ENCODE measurements around the gene TRAF4.
A peak's percentile ranks its signal among the peaks of the same experiment; 100 is the strongest.

TRAF4 gene

DNA sequence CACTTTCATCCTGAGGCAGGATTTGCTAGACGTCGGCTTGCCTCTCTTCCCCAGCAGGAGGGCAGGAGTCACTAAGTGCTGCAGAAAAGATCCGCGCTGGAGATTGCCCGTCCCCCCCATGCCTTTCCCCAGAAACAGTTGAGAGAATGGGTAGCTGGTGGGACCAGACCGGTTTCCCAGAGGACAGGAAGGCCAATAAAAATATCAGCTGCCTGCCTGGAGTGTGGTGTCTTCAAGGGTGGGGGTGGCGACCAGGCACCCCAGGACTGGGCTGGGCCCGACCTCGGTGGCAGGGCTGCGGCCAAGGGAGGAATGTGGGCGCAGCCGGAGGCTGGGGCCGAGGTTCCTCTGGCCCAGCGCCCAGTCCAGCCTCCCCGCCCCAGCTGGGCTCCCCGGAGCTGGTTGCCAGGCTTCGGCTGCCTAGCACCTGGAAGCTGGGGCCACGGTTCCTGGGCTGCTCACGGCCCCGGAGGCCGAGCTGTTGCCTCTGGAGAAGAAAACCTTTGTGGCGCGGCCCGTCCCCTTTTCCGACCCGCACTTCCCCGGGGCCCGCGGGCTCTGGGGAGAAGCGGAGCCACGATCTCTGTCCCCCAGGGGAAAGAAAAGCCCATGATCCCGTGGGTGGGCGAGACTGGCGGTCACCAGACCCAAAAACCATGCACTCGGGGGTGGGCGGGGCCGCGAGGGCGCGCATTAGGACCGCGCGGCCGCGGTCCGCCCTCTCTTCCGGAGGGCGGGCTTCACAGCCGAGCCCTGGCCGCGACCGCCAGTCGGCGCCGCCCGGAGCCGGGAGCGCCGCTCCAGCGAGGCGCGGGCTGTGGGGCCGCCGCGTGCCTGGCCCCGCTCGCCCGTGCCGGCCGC, at the start of gene TRAF4:
TRAF4 (plus strand) TSS at position 769 of the 861 bp plus-strand sequence. CDS start 102 bp downstream, outside the sequence.
- DNase-seq (ENCODE audit: low read depth) = peak; percentile 90

- no peak for DNase-seq (ENCODE audit: low read depth)
Observed at GRCh38 chr17:28698253-28698941, 45.4 kb upstream of the TRAF4 start.

DNA sequence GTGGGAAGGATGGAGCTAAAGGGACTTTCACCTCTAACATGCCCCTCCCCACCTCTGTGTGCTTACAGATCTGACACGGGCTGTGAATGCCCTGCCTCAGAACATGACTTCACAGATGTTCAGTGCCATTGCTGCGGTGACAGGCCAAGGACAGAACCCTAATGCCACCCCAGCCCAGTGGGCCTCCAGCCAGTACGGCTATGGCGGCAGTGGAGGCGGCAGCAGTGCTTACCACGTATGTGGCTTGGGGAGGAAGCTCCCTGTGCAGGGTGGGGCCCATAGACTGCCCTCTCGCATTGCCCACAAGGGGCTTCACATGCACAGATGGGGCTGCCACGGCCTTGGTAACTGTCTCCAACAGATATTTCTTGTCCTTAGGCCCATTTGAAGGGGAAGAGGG, 43.5 kb upstream of the TRAF4 start:
- DNase-seq (ENCODE audit: low read depth) = no peak

DNA sequence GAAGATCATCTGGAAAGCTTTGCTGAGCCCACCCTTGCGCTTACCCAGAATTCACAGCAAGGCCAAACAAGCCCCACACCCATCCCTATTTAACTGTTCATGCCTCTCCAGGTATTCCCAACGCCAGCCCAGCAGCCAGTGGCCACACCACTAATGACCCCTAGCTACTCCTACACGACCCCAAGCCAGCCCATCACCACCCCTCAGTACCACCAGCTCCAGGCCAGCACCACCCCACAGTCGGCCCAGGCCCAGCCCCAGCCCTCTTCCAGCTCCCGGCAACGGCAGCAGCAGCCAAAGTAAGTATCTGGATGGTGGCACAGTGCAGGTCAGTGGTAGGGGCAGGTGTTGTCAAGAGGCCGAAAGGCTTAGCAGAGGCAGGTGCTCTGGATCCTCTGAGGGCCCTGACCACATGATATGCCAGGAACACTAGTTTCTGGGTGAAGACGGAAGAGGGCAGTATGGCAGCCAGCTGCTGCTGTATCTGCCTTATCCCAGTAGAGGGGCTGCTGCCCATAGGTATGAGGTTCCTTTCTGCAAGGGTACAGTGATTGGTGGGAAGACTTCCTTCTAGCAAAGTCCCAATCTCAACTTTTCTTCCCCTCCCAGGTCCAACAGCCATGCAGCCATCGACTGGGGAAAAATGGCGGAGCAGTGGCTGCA, 42.9 kb upstream of the TRAF4 start:
- no peak for DNase-seq (ENCODE audit: low read depth)

GRCh38 chr17:28702026-28702751, 41.6 kb upstream of the TRAF4 start:
- no peak for DNase-seq (ENCODE audit: low read depth)

DNA sequence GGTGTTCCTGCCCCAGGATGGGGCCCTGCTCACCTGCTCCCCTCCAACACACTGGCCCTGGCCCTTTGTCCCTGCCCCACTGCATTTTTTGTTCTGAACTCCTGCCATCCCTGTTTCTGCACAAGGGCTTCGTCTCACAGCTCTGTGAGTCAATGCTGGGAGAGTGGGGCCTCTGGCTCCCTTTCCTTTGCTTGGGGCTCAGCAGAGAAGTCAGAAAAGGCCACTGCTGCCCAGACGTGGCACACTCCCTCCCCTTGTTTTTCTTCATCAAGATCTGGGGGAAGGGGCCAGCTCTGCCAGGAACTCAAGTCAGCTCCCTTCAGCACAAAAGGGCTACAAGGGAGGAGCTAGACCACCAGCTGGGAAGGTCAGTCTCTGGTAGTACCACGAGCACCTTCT, 41.1 kb upstream of the TRAF4 start:
- no peak for DNase-seq (ENCODE audit: low read depth)

DNA sequence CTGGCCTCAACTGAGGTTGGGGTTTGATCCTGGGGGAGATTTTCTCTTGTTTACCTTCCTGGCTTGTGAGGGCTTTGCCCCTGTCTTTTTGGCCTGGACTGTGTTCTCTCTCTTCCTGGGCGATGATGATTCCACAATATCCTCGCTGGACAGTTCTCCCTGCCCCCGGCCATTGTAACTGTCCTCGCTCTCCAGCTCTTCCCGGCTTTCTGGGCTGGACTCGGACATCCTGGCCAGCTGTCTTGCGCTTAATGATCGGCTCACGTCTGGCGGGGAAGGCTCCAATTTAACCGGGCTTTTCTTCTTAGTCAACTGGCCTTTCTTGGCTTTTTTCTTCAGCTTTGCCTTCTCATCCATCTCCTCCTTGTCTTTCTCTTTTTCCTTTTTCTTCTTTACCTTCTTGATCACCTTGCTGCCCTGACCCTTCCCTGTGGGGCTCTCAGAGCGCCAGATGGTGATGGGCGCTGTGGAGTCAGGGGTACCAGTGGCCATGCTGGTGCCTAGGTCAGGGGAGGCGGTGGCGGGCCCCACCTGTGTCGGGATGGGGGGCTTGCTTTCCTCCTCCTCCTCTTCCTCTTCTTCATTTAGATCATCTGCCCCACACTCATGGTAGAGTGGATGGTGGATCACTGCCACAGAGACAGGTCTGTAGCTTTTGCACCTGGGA, 40.1 kb upstream of the TRAF4 start:
- no peak for DNase-seq (ENCODE audit: low read depth)

DNA sequence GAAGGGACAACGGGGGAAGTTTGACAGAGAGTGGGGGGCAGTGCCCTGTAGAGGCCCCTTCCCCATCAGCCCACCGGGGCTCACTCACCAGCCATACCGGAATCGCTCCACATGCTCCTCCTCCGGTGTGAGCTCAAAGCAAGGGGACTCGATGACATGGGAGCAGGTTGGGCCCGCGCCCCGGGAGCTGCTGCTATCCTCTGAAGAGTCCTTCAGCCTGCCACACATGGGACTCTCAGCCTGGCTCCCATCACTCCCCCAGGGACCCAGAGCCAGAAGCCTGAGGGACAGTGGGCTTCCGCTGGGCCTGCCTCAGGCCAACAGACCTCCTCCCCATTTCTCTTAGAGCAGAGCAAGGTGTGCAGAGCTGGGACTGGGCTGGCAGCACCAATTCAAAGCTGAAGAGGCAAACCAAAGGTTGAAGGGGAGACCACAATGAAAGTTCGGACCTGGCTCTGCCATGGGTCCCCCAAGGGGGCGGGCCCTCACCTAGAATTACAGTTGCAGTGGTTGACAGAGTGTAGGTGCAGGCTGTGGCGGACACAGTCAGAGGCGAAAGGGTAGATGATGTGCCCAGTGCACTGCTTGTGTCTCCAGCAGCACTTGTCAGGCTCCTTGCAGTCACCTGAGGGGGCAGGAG, 39.5 kb upstream of the TRAF4 start:
- DNase-seq (ENCODE audit: low read depth) = no peak

DNA sequence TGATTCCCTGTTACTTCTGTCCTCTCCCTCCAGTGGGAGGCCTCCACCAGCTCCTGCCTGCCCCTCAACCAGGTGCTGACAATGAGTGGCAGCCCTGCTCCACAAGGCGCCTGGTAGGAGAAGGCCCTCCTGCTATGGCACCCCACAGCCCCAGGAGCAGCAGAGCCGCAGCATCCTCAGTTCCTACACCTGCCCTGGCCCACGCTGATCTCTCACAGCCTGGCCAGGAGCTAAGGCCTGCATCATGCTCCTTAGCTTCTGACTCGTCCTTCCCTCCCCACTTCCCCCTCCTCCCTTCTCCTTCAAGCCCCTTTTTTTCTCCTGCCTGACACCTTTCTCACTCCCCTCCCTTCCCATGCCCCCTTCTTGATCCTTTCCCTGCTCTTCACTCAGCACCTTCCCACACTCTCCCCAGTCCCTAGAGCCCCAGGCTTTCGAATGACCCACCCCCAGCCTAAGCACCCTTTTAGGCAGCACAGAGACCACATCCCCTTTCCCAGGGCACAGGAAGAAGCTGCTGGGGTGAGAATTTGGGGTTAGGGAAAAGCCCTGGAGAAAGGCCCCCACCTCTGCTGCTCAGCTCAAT, 38.6 kb upstream of the TRAF4 start:
- DNase-seq (ENCODE audit: low read depth) = no peak

GRCh38 chr17:28705728-28706334, 38.0 kb upstream of the TRAF4 start:
- DNase-seq (ENCODE audit: low read depth) = no peak

GRCh38 chr17:28706471-28707338, 37.1 kb upstream of the TRAF4 start:
- DNase-seq (ENCODE audit: low read depth) = no peak

DNA sequence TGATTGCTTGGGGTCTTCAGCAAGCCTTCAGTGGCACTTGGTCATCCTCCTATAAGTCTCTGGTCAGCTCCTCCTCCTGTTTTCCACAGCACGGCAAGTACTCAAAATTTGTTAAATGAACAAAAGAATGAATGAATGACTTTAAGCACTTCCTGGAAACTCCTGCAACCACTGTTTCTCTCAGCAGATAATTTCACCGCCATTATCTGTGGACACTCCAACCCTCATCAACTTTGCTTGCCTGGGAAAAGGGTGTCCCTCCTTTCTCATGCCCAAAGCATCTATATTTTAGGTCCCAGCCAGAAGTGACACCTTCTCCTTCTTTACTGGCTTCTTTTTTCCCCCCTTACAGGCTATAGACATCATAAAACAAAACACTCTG, 36.5 kb upstream of the TRAF4 start:
- no peak for DNase-seq (ENCODE audit: low read depth)

GRCh38 chr17:28710861-28711722, 32.7 kb upstream of the TRAF4 start:
- peak; percentile 93 for DNase-seq (ENCODE audit: low read depth)

GRCh38 chr17:28711723-28712031, 32.1 kb upstream of the TRAF4 start, which contains the start of gene PROCA1:
Gene PROCA1, minus strand, starts transcription at chr17:28711888. Its CDS starts 228 bp downstream, at chr17:28711660.
- DNase-seq (ENCODE audit: low read depth) = no peak

DNA sequence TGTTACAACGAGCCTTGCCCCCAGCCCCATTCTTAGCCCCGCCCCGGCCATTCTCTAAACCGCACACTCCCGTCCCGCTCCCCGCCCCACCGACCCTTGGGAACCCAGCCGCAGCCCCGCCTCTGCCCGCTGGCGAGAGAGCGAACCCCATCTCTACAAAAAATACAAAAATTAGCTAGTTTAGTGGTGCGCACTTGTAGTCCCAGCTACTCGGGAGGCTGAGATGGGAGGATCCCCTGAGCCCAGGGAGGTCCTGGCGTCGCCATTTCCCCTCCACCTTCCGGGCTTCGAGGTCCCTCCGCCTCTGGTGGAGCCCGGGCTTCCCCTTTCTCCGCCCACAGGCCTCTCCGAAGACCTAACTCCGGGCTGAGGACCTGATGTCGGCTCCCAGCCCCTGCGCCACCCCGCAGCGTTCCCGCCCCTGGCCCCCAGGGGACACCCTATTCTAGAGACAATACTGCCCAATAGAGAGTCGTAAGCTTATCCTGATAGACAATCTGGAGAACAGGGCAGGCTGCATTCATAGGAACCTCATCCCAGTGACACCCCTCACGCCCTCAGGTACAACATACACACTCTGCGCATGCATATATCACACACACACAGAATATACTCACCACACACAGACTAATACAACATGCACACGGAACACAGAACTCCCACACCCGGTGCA, 31.6 kb upstream of the TRAF4 start:
- DNase-seq (ENCODE audit: low read depth) = no peak

GRCh38 chr17:28712705-28713415, 31.0 kb upstream of the TRAF4 start:
- no peak for DNase-seq (ENCODE audit: low read depth)

GRCh38 chr17:28714281-28714680, 29.5 kb upstream of the TRAF4 start:
- no peak for DNase-seq (ENCODE audit: low read depth)
